ENCODE measurements around the gene PLA2G4A.
"Not testable (repeated sequence)": the region's sequence is repeated elsewhere in the genome, so short reads cannot be mapped to it uniquely, and the experiment has no call there.

The PLA2G4A gene

GRCh38 chr1:186922814-186923213, 94.1 kb downstream of the PLA2G4A start:
- DNase-seq (ENCODE audit: low read depth): not testable (repeated sequence)

GRCh38 chr1:186923486-186923885, 94.7 kb downstream of the PLA2G4A start:
- DNase-seq (ENCODE audit: low read depth): no peak

GRCh38 chr1:186925881-186926669, 97.3 kb downstream of the PLA2G4A start:
- no peak for DNase-seq (ENCODE audit: low read depth)

- DNase-seq (ENCODE audit: low read depth): no peak
These were observed 99.1 kb downstream of the PLA2G4A start for GRCh38 chr1:186927884-186928283.

GRCh38 chr1:186930238-186930637, 101.5 kb downstream of the PLA2G4A start:
- no peak for DNase-seq (ENCODE audit: low read depth)

GRCh38 chr1:186937016-186937670, 108.4 kb downstream of the PLA2G4A start:
- no peak for DNase-seq (ENCODE audit: low read depth)

GRCh38 chr1:186943891-186944686, 115.3 kb downstream of the PLA2G4A start:
- no peak for DNase-seq (ENCODE audit: low read depth)

GRCh38 chr1:186945146-186945545, 116.4 kb downstream of the PLA2G4A start:
- DNase-seq (ENCODE audit: low read depth): no peak

GRCh38 chr1:186948535-186948934, 119.8 kb downstream of the PLA2G4A start:
- no peak for DNase-seq (ENCODE audit: low read depth)

GRCh38 chr1:186949173-186949572, 120.4 kb downstream of the PLA2G4A start:
- no peak for DNase-seq (ENCODE audit: low read depth)

- no peak for DNase-seq (ENCODE audit: low read depth)
These were observed 121.8 kb downstream of the PLA2G4A start for GRCh38 chr1:186950547-186950946.

GRCh38 chr1:186953876-186954275, 125.1 kb downstream of the PLA2G4A start:
- DNase-seq (ENCODE audit: low read depth): no peak

- DNase-seq (ENCODE audit: low read depth): no peak
These were observed 128.6 kb downstream of the PLA2G4A start for GRCh38 chr1:186957314-186957713.

GRCh38 chr1:186958520-186958919, 129.8 kb downstream of the PLA2G4A start:
- DNase-seq (ENCODE audit: low read depth): no peak

- no peak for DNase-seq (ENCODE audit: low read depth)
These were observed 132.1 kb downstream of the PLA2G4A start for GRCh38 chr1:186960861-186961260.

- no peak for DNase-seq (ENCODE audit: low read depth)
These were observed 137.1 kb downstream of the PLA2G4A start for GRCh38 chr1:186965847-186966246.

- no peak for DNase-seq (ENCODE audit: low read depth)
These were observed 137.7 kb downstream of the PLA2G4A start for GRCh38 chr1:186966456-186966855.

GRCh38 chr1:186967656-186968394, 139.1 kb downstream of the PLA2G4A start:
- DNase-seq (ENCODE audit: low read depth): no peak

GRCh38 chr1:186974774-186975181, 146.0 kb downstream of the PLA2G4A start:
- DNase-seq (ENCODE audit: low read depth): no peak

- no peak for DNase-seq (ENCODE audit: low read depth)
These were observed 146.5 kb downstream of the PLA2G4A start for GRCh38 chr1:186975220-186975619.

- DNase-seq (ENCODE audit: low read depth): no peak
These were observed 148.0 kb downstream of the PLA2G4A start for GRCh38 chr1:186976700-186977099.

Measured in activated T-cell treated with anti-CD3 and anti-CD28 coated beads for 1 hour (primary cell).